AG20443 (cell line): ENCODE measurements around the gene GPR17.

Experiments
- DNase-seq: peaks from one replicate; pipeline ENCODE4 v3.0.0; 2012; ENCODE audit warnings: low spot score, mixed read lengths

The GPR17 gene

GRCh38 chr2:127654838-127655175 lies 8.9 kb downstream of the GPR17 start:
- DNase-seq = no peak

GRCh38 chr2:127655209-127656073 lies 9.5 kb downstream of the GPR17 start:
- no peak for DNase-seq

DNA sequence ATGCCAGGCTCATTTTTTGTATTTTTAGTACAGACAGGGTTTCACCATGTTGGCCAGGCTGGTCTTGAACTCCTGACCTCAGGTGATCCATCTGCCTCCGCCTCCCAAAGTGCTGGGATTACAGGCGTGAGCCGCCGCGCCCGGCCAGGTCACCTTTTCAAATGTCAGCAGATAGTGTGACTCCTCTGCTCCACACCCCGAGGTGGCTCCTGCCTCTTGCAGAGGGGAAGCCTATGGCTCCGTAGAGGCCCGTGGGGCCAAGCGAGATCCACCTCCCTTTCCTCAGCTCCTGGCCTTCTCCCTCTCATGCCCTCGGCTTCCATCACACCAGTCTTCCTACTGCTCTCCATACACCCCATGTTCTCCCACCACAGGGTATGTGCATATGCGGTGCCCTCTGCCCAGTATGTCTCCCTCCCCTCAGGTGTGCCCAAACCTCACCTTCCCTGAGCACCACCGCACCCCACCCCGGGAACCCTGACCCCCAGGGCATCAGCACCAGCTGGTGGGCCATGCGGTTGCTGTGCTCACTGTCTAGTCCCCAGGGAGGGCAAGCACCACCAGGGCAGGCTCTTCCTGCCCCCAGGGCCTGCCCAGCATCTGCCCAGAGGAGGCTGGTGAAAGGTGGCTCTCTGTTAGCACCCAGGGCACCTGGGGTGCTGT lies 10.7 kb downstream of the GPR17 start:
- no peak for DNase-seq

DNA sequence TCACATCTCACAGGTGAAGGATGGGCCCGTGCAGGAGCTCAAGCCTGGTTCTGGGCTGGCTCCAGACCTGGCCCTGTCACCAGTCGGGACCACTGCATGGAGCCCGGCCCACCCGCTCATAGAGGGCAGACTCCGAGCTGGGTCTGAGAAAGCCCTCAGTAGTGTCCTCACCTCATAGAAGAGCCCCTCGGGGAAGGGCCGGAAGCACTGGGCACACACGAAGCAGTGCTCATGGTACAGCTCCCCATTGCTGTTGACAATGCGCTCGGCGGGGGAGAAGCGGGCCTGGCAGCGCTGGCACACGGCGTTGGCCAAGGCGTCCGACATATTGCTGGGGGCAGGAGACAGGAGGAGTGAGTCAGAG lies 11.3 kb downstream of the GPR17 start:
- no peak for DNase-seq

- DNase-seq = no peak
Measured at GRCh38 chr2:127658146-127658545, 12.2 kb downstream of the GPR17 start.

DNA sequence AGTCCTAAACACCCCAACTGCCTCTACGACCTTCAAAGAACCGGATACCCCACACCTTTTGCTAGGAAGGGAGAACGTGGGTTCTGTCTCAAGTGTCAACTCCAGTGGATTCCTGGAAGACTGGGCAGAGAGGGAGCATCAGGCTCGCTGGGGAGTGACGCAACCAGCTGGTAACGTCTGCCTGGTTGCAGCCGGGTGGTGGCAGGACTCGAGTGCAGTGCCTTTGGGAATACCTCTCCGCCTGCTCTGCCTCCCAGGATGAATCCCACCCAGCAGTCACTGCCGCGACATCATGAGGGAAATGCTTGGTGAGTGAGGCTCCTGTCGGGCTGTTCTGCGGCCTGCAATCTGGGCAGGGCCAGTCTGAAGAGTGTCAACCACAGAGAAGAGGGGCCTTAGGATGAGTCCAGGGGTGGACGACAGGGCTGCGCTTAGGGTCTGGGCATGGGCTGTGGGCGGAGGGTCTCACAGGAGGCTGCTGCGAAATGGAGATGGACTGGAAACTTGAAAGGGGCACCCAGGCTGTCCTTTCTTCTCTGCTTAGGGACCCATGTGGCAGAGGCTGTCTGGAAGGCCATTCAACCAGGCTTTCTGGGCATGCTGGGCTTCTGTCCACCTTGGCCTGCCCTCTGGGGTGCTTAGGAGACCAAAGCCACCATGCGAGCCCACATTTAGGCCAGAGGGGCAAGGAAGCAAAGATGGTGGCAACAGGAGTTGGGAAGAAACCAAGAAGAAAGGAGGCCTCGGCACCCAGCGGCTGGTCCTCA lies 12.9 kb downstream of the GPR17 start:
- no peak for DNase-seq

DNA sequence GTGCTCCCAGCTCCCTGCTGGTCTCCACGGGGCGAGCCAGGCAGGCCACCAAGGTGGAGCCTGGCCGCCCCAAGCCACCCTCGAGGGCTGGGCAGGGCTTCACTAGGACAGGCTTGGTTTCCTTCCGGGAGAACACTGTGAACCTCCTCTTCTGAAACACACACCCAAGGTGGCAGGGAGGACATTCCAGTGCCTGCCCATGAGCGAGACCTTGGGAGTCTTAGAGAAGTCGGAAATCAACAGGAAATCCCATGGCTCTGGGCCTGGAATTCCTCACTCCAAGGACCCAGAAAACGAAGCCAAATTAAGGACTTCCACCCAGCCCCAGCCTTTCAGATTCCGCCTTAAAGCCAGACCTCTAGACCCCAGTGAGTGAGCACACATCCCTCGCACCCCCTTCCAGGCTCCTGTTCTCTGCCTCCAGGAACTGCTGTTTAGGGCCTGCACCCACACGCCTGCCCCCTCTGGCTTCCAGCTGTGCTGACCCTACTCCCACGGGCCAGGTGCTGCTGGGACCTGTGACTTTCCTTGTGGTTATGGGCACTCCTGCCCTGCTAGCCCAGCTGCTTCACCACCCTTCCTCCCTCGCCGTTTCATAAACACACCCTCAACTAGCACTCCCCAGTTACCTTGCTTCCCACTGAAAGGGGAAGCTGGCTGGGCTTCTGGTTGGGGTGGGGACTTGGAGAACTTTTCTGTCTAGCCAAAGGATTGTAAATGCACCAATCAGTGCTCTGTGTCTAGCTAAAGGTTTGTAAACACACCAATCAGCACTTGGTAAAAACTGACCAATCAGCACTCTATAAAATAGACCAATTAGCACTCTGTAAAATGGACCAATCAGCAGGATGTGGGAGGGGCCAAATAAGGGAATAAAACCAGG lies 13.7 kb downstream of the GPR17 start:
- DNase-seq = no peak

DNA sequence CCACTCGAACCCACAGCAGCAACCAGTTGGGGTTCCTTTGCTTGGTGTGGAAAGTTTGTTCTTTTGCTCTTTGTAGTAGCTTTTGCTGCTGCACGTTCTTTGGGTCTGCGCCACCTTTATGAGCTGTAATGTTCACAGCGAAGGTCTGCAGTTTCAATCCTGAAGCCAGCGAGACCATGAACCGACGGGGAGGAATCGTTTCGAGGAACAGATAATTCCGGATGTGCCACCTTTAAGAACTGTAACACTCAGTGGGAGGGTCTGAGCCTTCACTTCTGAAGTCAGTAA lies 14.3 kb downstream of the GPR17 start:
- no peak for DNase-seq

- peak; percentile 57 for DNase-seq
Measured at GRCh38 chr2:127661072-127661649, 15.2 kb downstream of the GPR17 start.

DNA sequence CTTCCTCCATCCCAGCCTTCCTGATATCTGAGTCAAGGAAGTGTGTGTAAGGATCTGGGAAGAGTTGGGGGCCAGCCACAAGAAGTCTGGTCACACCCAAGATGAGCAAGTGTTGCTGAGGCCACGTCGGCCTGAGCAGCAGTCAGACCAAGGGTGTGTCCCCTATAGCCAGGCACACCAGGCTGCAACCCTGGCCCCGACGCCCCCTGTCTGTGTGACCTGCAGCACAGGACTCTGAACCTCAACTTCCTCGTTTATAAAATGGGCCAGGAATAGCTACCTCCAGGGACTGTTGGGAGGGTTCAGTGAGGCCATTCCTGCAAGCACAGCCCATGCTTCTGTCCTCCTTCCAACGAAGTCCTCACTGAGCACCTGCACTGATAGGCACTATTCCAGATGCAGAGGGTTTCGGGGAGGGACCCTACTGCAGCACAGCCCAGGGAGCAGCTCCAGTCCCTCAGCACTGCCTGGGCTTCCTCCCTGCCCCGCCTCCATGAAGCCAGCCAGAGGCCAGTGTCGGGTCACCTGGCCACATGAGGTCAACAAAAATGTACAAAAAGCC lies 16.1 kb downstream of the GPR17 start:
- DNase-seq = peak; percentile 87

DNA sequence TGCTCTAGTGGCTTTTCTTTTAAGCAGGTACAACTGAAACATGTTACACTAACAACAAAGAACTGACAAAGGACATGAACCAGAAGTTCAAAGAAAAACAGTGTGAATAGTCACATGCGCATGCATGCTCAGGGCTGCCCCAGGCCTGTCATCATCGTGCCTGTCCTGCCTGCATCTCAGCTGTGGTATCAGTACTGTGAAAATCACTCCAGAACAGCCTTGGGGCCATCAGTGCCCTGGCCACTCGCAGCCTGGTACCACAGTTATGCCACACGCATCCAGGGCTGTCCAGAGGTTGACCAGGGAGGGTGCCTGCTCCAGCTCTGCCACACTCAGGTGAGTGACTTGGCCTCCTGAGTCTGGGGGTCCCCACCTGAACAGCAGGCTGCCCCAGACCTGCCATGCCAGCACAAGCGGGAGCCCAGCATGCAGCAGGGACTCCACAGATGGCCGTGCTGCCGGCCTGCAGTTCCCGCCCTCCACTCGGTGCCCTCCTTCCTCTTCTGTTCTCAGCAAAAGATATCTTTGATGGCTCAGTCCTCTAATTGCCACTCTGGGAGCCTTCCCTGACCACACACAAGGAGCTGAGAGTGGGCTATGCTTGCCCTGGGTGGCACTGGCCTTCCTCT lies 17.1 kb downstream of the GPR17 start:
- no peak for DNase-seq

DNA sequence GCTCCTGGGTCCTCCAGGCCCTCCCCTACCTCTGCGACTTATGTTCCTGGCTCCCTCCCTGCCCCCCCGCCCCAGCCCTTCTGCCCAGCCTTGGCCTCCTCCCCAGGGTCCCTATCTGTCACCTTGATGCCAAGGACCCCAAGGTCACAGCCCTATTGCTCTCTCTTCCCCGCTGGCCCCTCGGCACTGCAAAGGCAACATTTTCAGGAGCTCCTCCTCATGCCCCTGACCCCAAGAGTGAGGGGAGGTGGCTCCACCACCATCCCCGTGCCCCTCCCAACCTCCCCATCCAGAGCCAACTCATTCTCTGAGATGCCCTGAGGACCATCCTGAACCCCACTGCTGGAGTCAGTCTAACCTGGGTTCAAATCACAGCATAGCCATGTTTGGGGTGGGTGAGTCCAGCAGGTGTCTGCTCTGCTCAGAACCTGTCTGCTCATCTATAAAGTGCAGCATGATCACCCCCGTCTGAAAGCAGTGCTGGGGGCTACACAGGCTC lies 17.7 kb downstream of the GPR17 start:
- DNase-seq = no peak

- DNase-seq = peak; percentile 46
Measured at GRCh38 chr2:127664065-127664894, 18.3 kb downstream of the GPR17 start.

- no peak for DNase-seq
Measured at GRCh38 chr2:127664895-127665225, 18.9 kb downstream of the GPR17 start.

DNA sequence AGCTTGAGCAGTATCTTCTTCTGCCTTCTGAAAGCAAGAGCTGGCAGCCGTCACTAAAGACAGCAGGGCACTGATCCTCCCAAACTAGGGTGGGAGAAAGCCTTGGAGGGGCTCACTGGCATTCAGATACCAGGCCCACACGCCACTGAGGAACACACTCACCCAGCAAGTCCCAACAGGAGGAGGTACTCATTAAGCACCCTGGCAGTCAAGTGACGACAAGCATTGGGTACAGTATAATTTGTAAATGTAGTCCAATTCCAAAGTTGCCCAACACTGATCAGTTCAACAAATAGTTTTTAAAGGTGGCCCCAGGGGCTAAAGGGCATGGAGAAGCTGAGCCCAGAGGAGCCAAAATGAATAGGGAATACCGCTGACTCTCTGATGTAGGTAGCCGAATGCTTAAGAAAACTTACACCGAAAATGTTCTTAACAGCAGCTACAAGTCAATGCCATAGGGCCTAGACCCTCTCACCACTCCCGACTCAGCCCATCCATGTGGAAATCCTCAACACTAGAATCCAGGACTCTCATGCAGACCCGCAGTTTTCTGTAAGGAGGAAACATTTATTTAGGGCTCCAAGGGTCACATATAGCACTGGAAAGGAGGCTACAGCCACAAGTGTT lies 19.4 kb downstream of the GPR17 start:
- no peak for DNase-seq

- no peak for DNase-seq
Measured at GRCh38 chr2:127669056-127669455, 23.1 kb downstream of the GPR17 start.

DNA sequence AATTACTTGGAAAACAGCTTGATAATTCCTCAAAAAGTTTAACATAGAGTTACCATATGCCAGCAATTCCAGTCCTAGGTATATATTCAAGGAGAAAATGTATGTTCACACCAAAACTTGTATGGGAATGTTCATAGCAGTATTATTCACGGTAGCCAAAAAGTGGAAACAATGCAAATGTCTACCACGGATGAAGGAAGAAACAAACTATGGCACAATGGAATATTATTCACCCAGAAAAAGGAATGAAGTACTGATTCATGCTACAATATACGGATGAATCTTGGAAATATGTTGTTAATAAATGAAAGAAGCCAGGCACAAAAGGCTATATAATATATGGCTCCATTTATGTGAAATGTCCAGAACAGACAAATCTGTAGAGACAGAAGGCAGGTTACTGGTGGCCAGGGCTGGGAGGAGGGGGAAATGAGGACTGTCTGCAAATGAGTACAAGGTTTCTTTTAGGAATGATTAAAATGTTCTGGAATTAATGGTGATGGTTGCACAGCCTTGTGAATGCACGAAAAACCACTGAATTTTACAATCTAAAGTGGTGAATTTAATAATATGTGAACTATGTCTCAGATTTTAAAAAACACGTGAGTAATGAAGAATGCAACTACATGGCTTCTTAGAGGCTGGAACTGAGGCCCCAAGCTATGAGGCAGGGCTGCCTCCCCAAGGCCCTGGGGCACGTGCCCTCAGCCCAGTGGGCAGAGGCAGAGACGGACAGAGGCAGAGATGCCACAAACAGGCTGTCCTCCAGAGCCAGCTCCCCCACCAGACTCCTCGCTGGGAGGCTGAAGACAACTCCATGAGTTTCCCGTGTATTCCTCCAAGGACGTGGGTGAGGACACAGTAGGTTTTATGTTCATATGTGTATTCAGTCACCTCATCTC lies 24.4 kb downstream of the GPR17 start:
- DNase-seq = no peak

DNA sequence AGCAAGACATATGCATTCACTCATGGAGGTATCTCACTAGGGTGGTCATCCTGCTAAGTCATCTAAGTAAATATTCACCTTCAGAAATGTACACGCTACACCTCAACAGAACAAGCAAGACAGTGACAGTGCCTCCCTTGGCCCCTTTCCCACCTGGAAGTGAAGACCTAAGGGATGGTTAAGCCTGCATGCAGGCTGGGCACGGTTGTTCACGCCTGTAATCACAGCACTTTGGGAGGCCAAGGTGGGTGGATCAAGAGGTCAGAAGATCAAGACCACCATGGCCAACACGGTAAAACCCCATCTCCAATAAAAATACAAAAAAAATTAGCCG lies 25.0 kb downstream of the GPR17 start:
- DNase-seq = no peak
